ENCODE data around the gene MCM6.
A peak's percentile ranks its signal among the peaks of the same experiment; 100 is the strongest.

Gene MCM6

GRCh38 chr2:135862718-135863117, 13.5 kb downstream of the MCM6 start:
- DNase-seq = no peak

- no peak for DNase-seq
Measured at GRCh38 chr2:135853401-135853800, 22.8 kb downstream of the MCM6 start.

GRCh38 chr2:135851858-135852257, 24.4 kb downstream of the MCM6 start:
- no peak for DNase-seq

GRCh38 chr2:135850892-135851668, 25.2 kb downstream of the MCM6 start:
- DNase-seq = no peak

- DNase-seq = no peak
Measured at GRCh38 chr2:135849087-135849486, 27.2 kb downstream of the MCM6 start.

- DNase-seq = no peak
Measured at GRCh38 chr2:135845997-135846396, 30.2 kb downstream of the MCM6 start.

- no peak for DNase-seq
Measured at GRCh38 chr2:135845257-135845656, 31.0 kb downstream of the MCM6 start.

- no peak for DNase-seq
Measured at GRCh38 chr2:135844301-135844895, 31.8 kb downstream of the MCM6 start.

GRCh38 chr2:135843671-135844070, 32.6 kb downstream of the MCM6 start:
- no peak for DNase-seq

- DNase-seq = no peak
Measured at GRCh38 chr2:135840601-135841000, 35.6 kb downstream of the MCM6 start.

- no peak for DNase-seq
Measured at GRCh38 chr2:135839713-135840112, 36.5 kb downstream of the MCM6 start.

- no peak for DNase-seq
Measured at GRCh38 chr2:135838502-135838901, 37.7 kb downstream of the MCM6 start.

- DNase-seq = no peak
Measured at GRCh38 chr2:135836596-135837270, 39.5 kb downstream of the MCM6 start, which contains the start of gene LCT. TSS of gene LCT (minus strand) at chr2:135837184. CDS start at chr2:135837169, 15 bp downstream.

- no peak for DNase-seq
Measured at GRCh38 chr2:135832891-135833290, 43.4 kb downstream of the MCM6 start.

- DNase-seq = no peak
Measured at GRCh38 chr2:135831180-135831812, 44.9 kb downstream of the MCM6 start.

- no peak for DNase-seq
Measured at GRCh38 chr2:135829378-135830135, 46.7 kb downstream of the MCM6 start.

GRCh38 chr2:135826544-135826943, 49.7 kb downstream of the MCM6 start:
- DNase-seq = no peak

- DNase-seq = no peak
Measured at GRCh38 chr2:135825550-135826176, 50.6 kb downstream of the MCM6 start.

GRCh38 chr2:135825131-135825530, 51.1 kb downstream of the MCM6 start:
- no peak for DNase-seq

- DNase-seq = no peak
Measured at GRCh38 chr2:135822855-135823254, 53.4 kb downstream of the MCM6 start.

GRCh38 chr2:135821190-135821589, 55.1 kb downstream of the MCM6 start:
- no peak for DNase-seq

GRCh38 chr2:135820003-135820618, 56.1 kb downstream of the MCM6 start:
- DNase-seq = peak; percentile 66 to 75

Data from activated CD4-positive, alpha-beta T cell treated with anti-CD3 and anti-CD28 coated beads for 4 hours (primary cell).